A673 (cell line): ENCODE results near the gene DPM1.

Source experiments
- CTCF ChIP-seq: fragments of 300-800, 200-600 bp; sonication (generic); conservative IDR thresholded peaks from 2 replicates; pipeline ENCODE4 v1.5.1; 2017; ENCODE audit warnings: low read depth, mild to moderate bottlenecking, antibody characterized with exemption, low read length, moderate library complexity, mixed read lengths
- EZH2 ChIP-seq: fragments of 200-600 bp; sonication (generic); IDR thresholded peaks from 2 replicates; pipeline ENCODE4 v1.6.1; 2017; ENCODE audit warnings: borderline replicate concordance, low read depth, mild to moderate bottlenecking, mixed read lengths, antibody characterized with exemption, low read length; ENCODE audit not compliant: poor library complexity, severe bottlenecking

DNA sequence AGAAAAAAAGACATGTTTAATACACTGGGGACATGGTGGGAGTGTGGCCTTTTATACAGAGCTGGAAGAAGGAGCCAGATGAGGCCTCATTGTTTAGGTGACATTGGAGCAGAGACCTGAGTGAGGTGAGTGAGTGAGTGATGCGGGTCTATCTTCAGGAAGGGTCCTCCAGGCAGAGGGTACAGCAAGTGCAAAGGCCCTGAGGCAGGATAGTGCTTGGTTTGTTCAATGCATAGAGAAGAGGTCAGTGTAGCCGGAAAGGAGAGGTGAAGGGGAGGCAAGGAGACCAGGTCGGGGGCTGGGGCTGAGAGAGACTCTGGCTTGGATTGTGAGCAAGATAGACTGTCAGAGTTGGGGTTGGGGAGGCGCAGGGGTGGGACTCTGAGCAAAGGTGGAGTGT, 41.0 kb upstream of the DPM1 start:
- TF ChIP-seq CTCF (no peak), EZH2 (no peak)
